ENCODE measurements around the gene GPHA2. TPM values are rescaled to one million over a fixed set of nuclear protein-coding genes. Genes with fewer than 3 reads are reported as not detected.

GPHA2 gene
- total and polyA plus RNA-seq, 10 of the 15 experiments (the other 5 are each of a cell fraction or from before 2014, with no cell fraction given), result not detected

DNA sequence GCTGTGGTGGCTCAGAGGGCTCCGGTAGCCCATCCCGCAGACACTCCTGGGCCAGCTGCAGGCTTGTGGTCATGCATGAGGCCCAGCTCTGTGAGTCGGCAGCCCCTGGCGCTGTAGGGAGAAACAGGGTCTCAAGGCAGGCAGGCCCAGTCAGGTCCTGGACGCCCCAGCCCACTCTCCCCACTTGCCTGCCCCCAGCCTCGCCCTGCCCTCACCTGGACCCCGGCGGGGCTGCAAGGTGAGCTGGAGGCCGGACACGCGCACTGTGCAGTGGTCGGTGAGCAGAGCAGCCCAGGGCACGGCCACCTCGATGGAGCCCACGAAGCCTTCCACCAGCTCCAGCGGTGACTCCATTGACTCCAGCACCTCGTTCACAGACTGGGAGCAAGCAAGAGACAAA, 21.6 kb downstream of the GPHA2 start:
- H3K4me3 ChIP-seq, result no peak overlapping the region
- peaks cover 0 to 6% of the 10 kb centered on the region in 2 experiments; a peak in 3 of 4 replicates for H3K36me3 ChIP-seq (ENCODE audit: control insufficient read depth in 2 of 2, insufficient read depth in 2 of 2, low read length in 1 of 2)
- ChIA-PET SMC1A (ENCODE audit: uncharacterized antibody, unreplicated experiment) (no interaction called here), RAD21 (ENCODE audit: unreplicated experiment) (no interaction called here), CTCF (no interaction called here), POLR2A (no interaction called here)
- in situ Hi-C loops (cut with MboI), result no loop called here
- H3K27ac ChIP-seq (ENCODE audit: control insufficient read depth, insufficient read depth), result no peak overlapping the region
- H3K79me2 ChIP-seq (ENCODE audit: control insufficient read depth, insufficient read depth, low read length), result peaks cover 11% of the 10 kb centered on the region
- H3K9ac ChIP-seq (ENCODE audit: control insufficient read depth, insufficient read depth, low read length), result no peak overlapping the region
- H3K4me2 ChIP-seq (ENCODE audit: control insufficient read depth, insufficient read depth), result no peak overlapping the region
- BruUV-seq (replicated peaks), result no TSS peak
- no peaks in the 10 kb centered on the region for H3K27me3 ChIP-seq (replicated peaks in 1 of 2; ENCODE audit: control insufficient read depth in 2 of 2, insufficient read depth in 2 of 2, low read length in 1 of 2)
- ATAC-seq, result no peak
- no peak for DNase-seq (ENCODE audit: low read depth, low spot score)
- FAIRE-seq, result no peak
- intact Hi-C loops (cut with micrococcal nuclease; ENCODE audit: unreplicated experiment), result no loop called here
- WGBS (ENCODE audit: insufficient coverage, insufficient replicate concordance, low lambda C conversion rate, missing lambda C conversion rate), result 85% methylated on average over 17 of the region's 17 CpGs
- no peaks in the 10 kb centered on the region for H4K20me1 ChIP-seq (ENCODE audit: control insufficient read depth, insufficient read depth)
- TF ChIP-seq, protein P1, sequence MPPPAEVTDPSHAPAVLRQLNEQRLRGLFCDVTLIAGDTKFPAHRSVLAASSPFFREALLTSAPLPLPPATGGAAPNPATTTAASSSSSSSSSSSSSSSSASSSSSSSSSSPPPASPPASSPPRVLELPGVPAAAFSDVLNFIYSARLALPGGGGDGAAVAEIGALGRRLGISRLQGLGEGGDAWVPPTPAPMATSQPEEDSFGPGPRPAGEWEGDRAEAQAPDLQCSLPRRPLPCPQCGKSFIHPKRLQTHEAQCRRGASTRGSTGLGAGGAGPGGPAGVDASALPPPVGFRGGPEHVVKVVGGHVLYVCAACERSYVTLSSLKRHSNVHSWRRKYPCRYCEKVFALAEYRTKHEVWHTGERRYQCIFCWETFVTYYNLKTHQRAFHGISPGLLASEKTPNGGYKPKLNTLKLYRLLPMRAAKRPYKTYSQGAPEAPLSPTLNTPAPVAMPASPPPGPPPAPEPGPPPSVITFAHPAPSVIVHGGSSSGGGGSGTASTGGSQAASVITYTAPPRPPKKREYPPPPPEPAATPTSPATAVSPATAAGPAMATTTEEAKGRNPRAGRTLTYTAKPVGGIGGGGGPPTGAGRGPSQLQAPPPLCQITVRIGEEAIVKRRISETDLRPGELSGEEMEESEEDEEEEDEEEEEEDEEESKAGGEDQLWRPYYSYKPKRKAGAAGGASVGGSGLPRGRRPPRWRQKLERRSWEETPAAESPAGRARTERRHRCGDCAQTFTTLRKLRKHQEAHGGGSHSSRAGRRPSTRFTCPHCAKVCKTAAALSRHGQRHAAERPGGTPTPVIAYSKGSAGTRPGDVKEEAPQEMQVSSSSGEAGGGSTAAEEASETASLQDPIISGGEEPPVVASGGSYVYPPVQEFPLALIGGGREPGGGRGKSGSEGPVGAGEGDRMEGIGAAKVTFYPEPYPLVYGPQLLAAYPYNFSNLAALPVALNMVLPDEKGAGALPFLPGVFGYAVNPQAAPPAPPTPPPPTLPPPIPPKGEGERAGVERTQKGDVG (CRISPR knock-in tag; IDR thresholded peaks at IDR 0.05), result no peak
- TF ChIP-seq CBFB (IDR thresholded peaks at IDR 0.05; ENCODE audit: low read depth), result no peak
- no peak for TF ChIP-seq NFYB (IDR thresholded peaks at IDR 0.05; ENCODE audit: insufficient read depth, low read depth, low read length)
- TF ChIP-seq EZH2 (IDR thresholded peaks at IDR 0.05; ENCODE audit: borderline replicate concordance, control insufficient read depth, low read depth, low read length), result no peak
- TF ChIP-seq SREBF1 (IDR thresholded peaks at IDR 0.05; ENCODE audit: low read length), result no peak
- TF ChIP-seq MYB (IDR thresholded peaks at IDR 0.05; ENCODE audit: borderline replicate concordance, low read depth, low read length), result no peak
- no peak overlapping the region for H2AFZ ChIP-seq (ENCODE audit: control insufficient read depth, low read depth, low read length)
- no peaks in the 10 kb centered on the region for H3K9me3 ChIP-seq (replicated peaks; ENCODE audit: control insufficient read depth, insufficient read depth, low read length)
- H3K4me1 ChIP-seq (ENCODE audit: control insufficient read depth, insufficient read depth, low read length), result peaks cover 6% of the 10 kb centered on the region

Measured in GM12878 (cell line).